H9 (cell line): ENCODE measurements around the gene ERVH48-1. TPM values are rescaled to one million over a fixed set of nuclear protein-coding genes. Genes with fewer than 3 reads are reported as not detected.

Source experiments
- DNase-seq: peaks from one replicate; pipeline ENCODE4 v3.0.0-alpha.2; 2017
- H2AFZ ChIP-seq: one replicate; pipeline ENCODE4 v1.6.1; 2013; ENCODE audit warnings: mild to moderate bottlenecking, low read length, control low read depth, moderate library complexity
- H2AK5ac ChIP-seq: 2 replicates; pipeline ENCODE4 v1.6.1; 2013; ENCODE audit warnings: low read length, control low read depth, mixed read lengths; ENCODE audit not compliant: insufficient read length
- H2BK120ac ChIP-seq: one replicate; pipeline ENCODE4 v1.6.1; 2013; ENCODE audit warnings: low read depth, mild to moderate bottlenecking, low read length, control low read depth, inconsistent platforms; ENCODE audit not compliant: poor library complexity, severe bottlenecking
- H2BK12ac ChIP-seq: 2 replicates; pipeline ENCODE4 v1.6.1; 2013; ENCODE audit warnings: low read length, control low read depth, mixed read lengths, low read depth; ENCODE audit not compliant: insufficient read length
- H2BK15ac ChIP-seq: 2 replicates; pipeline ENCODE4 v1.6.1; 2013; ENCODE audit warnings: low read depth, low read length, control low read depth
- H2BK20ac ChIP-seq: one replicate; pipeline ENCODE4 v1.6.1; 2013; ENCODE audit warnings: low read depth, mild to moderate bottlenecking, low read length, control low read depth, inconsistent platforms; ENCODE audit not compliant: poor library complexity, severe bottlenecking
- H2BK5ac ChIP-seq: 2 replicates; pipeline ENCODE4 v1.6.1; 2013; ENCODE audit warnings: low read length, control low read depth, mixed read lengths; ENCODE audit not compliant: insufficient read length
- H3K14ac ChIP-seq: 2 replicates; pipeline ENCODE4 v1.6.1; 2013; ENCODE audit warnings: low read length, control low read depth; ENCODE audit not compliant: insufficient read depth
- H3K18ac ChIP-seq: 2 replicates; pipeline ENCODE4 v1.6.1; 2013; ENCODE audit warnings: low read depth, mild to moderate bottlenecking, mixed read lengths, low read length, control low read depth; ENCODE audit not compliant: insufficient read length
- H3K23ac ChIP-seq: 2 replicates; pipeline ENCODE4 v1.6.1; 2013; ENCODE audit warnings: low read length, control low read depth, mixed read lengths, low read depth; ENCODE audit not compliant: insufficient read length
- H3K23me2 ChIP-seq: 2 replicates; pipeline ENCODE4 v1.6.1; 2013; ENCODE audit warnings: low read depth, mild to moderate bottlenecking, mixed read lengths, low read length, control low read depth; ENCODE audit not compliant: insufficient read length, poor library complexity, severe bottlenecking
- H3K27ac ChIP-seq: 2 replicates; pipeline ENCODE4 v1.5.1; 2013; ENCODE audit warnings: low read length, control low read depth, mixed read lengths, low read depth; ENCODE audit not compliant: insufficient read length
- H3K27me3 ChIP-seq: 2 replicates; pipeline ENCODE4 v1.6.1; 2013; ENCODE audit warnings: low read length, control low read depth, inconsistent platforms; ENCODE audit not compliant: insufficient read depth
- H3K4ac ChIP-seq: 2 replicates; pipeline ENCODE4 v1.6.1; 2013; ENCODE audit warnings: low read depth, mild to moderate bottlenecking, control low read depth, inconsistent platforms, low read length, moderate library complexity
- H3K4me1 ChIP-seq: 2 replicates; pipeline ENCODE4 v1.6.1; 2013; ENCODE audit warnings: low read length, control low read depth, inconsistent platforms; ENCODE audit not compliant: insufficient read depth
- H3K4me2 ChIP-seq: 2 replicates; pipeline ENCODE4 v1.6.1; 2013; ENCODE audit warnings: low read length, control low read depth, mixed read lengths; ENCODE audit not compliant: insufficient read length, insufficient read depth
- H3K56ac ChIP-seq: 2 replicates; pipeline ENCODE4 v1.6.1; 2013; ENCODE audit warnings: low read depth, mild to moderate bottlenecking, mixed read lengths, low read length, control low read depth; ENCODE audit not compliant: insufficient read length
- H3K79me1 ChIP-seq: 2 replicates; pipeline ENCODE4 v1.6.1; 2013; ENCODE audit warnings: low read depth, mild to moderate bottlenecking, moderate library complexity, low read length, control low read depth, inconsistent platforms; ENCODE audit not compliant: insufficient read depth, poor library complexity, severe bottlenecking
- H3K79me2 ChIP-seq: 2 replicates; pipeline ENCODE4 v1.6.1; 2013; ENCODE audit warnings: low read length, control low read depth, inconsistent platforms; ENCODE audit not compliant: insufficient read depth
- H3K9ac ChIP-seq: 2 replicates; pipeline ENCODE4 v1.6.1; 2013; ENCODE audit warnings: low read length, control low read depth, mixed read lengths; ENCODE audit not compliant: insufficient read length; ENCODE audit errors: extremely low read depth
- H3K9me3 ChIP-seq: one replicate; pipeline ENCODE4 v1.6.1; 2013; ENCODE audit warnings: low read depth, low read length, inconsistent platforms; ENCODE audit not compliant: control insufficient read depth
- H3T11ph ChIP-seq: one replicate; pipeline ENCODE4 v1.6.1; 2013; ENCODE audit warnings: mild to moderate bottlenecking, low read length, control low read depth, inconsistent platforms
- H4K20me1 ChIP-seq: one replicate; pipeline ENCODE4 v1.6.1; 2013; ENCODE audit not compliant: control insufficient read depth, insufficient read length, insufficient read depth
- H4K5ac ChIP-seq: 2 replicates; pipeline ENCODE4 v1.6.1; 2013; ENCODE audit warnings: low read depth, mild to moderate bottlenecking, mixed read lengths, low read length, control low read depth; ENCODE audit not compliant: insufficient read length
- H4K8ac ChIP-seq: replicated peaks from 2 replicates; pipeline ENCODE4 v1.6.1; 2013; ENCODE audit warnings: low read length, control low read depth, mixed read lengths, low read depth; ENCODE audit not compliant: insufficient read length
- H4K91ac ChIP-seq: 2 replicates; pipeline ENCODE4 v1.6.1; 2013; ENCODE audit warnings: low read depth, mild to moderate bottlenecking, moderate library complexity, mixed read lengths, low read length, control low read depth; ENCODE audit not compliant: insufficient read length
- H3K27ac Mint-ChIP-seq, 3 experiments: 2 replicates in 2 of 3; 3 replicates in 1 of 3; pipeline ENCODE4 v1.8.0; 2020 to 2021; ENCODE audit warnings: mixed read lengths in 3 of 3, mild to moderate bottlenecking in 1 of 3, moderate library complexity in 1 of 3
- H3K27me3 Mint-ChIP-seq: 2 replicates; pipeline ENCODE4 v1.8.0; 2021; ENCODE audit warnings: low read depth, mild to moderate bottlenecking, moderate library complexity, mixed read lengths
- H3K36me3 Mint-ChIP-seq, 3 experiments: 2 replicates in 2 of 3; 3 replicates in 1 of 3; pipeline ENCODE4 v1.8.0; 2020 to 2021; ENCODE audit warnings: low read depth in 3 of 3, mixed read lengths in 3 of 3; ENCODE audit not compliant: insufficient read depth in 1 of 3
- H3K4me1 Mint-ChIP-seq, 2 experiments: 2 replicates each; pipeline ENCODE4 v1.8.0; 2020; ENCODE audit warnings: mixed read lengths in 2 of 2
- H3K4me3 Mint-ChIP-seq, 2 experiments: 2 replicates in 1 of 2; 3 replicates in 1 of 2; pipeline ENCODE4 v1.8.0; 2020 to 2021; ENCODE audit warnings: mild to moderate bottlenecking in 2 of 2, mixed read lengths in 2 of 2, moderate library complexity in 1 of 2
- H3K9me3 Mint-ChIP-seq, 2 experiments: 2 replicates in 1 of 2; 3 replicates in 1 of 2; pipeline ENCODE4 v1.8.0; 2020; ENCODE audit warnings: mild to moderate bottlenecking in 2 of 2, mixed read lengths in 2 of 2, moderate library complexity in 1 of 2
- WGBS: extraction: QIAGEN DNeasy Blood & Tissue Kit; methylation state at CpG from one replicate; pipeline ENCODE4 v1.1.7; 2013; ENCODE audit warnings: missing lambda C conversion rate, low lambda C conversion rate, mixed read lengths; ENCODE audit not compliant: insufficient read length; ENCODE audit errors: extremely low coverage; 5-methylcytosine and 5-hydroxymethylcytosine counted together
- total RNA-seq: library from RNA; stranded (reverse); gene quantifications from 2 replicates; pipeline ENCODE4 v1.2.1, GENCODE V29; 2021
- TF ChIP-seq, protein P1 (sequence below): fragments of 200-600 bp; sonication (generic); conservative IDR thresholded peaks from 3 replicates; pipeline ENCODE4 v1.8.0; 2021; ENCODE audit warnings: antibody characterized with exemption, mild to moderate bottlenecking

The ERVH48-1 gene
- total RNA-seq, 1 experiment from 2014 or later: 234 TPM

DNA sequence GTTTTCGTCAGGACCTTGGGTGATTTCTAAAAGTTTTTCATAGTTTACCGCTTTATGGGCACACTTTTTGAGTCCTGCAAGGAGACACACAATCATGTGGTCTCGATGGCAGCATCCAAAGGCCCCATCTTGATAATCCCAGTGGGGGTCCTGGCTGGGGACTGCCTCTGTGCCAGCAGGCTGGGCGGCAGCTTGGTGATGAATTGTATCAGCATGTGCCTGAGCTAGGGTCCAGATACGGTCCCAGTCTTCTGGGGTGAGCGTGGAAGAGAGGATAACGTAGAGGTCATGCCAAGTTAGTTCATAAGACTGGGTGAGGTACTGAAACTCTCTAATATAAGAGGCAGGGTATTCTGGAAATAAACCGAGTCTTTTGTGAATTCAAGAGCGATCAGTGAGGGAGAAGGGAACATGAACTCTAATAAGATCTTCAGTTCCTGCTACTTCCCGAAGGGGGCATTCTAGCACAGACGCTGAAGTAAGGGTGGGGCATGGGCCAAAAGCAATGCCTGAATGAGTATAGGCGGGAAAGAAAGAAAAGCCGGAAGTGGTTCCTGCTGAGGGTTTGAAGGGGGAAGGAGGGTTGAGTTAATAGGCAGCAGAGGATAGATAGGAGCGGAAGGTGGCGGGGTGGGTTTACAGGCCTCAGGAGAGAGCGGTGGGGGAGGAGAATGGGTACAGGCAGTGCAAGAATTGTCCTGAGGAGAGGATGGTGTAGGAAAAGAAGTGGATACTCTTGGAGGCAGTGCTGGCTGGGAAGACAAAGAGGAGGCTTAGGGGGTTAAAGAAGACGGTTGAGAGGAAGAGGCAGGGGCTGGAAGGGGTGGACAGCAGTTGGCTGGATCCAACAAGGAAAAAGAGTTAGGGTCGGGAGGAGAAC is 1.6 kb downstream of the ERVH48-1 start:
- no peak overlapping the region for H2BK20ac ChIP-seq
- no peaks in the 10 kb centered on the region for H4K20me1 ChIP-seq
- H3K23ac ChIP-seq: no peak overlapping the region
- Mint-ChIP-seq H3K27me3 (peaks cover 1% of the 10 kb centered on the region; the same call in 1 of the 2 replicates), H3K27ac (peak overlapping the region; percentile 97 to 99 (median 99)), H3K9me3 (no peaks in the 10 kb centered on the region), H3K36me3 (peaks cover 4 to 7% (median 5%) of the 10 kb centered on the region in 3 experiments; a peak in 5 of 7 replicates), H3K4me1 (peaks cover 30 to 31% of the 10 kb centered on the region in 2 experiments), H3K4me3 (peak overlapping the region in 1 of 2 experiments; percentile 71; a peak in 3 of 5 replicates)
- H3K4ac ChIP-seq: no peak overlapping the region
- no peak overlapping the region for H2AK5ac ChIP-seq
- H2BK15ac ChIP-seq: no peak overlapping the region
- peak overlapping the region; percentile 94 for H3K9ac ChIP-seq
- H3K23me2 ChIP-seq: peaks cover 11% of the 10 kb centered on the region
- H3K56ac ChIP-seq: no peak overlapping the region
- no peak overlapping the region for H3T11ph ChIP-seq
- peak; percentile 93 for DNase-seq
- H3K27ac ChIP-seq: peak overlapping the region; percentile 90
- no peak overlapping the region for H2BK120ac ChIP-seq
- peak overlapping the region; percentile 87 for H3K18ac ChIP-seq
- H2AFZ ChIP-seq: no peak overlapping the region
- no peaks in the 10 kb centered on the region for H3K9me3 ChIP-seq
- H2BK12ac ChIP-seq: peak overlapping the region; percentile 27
- whole genome bisulfite sequencing: no CpG with 5 or more reads among the region's 18 CpGs
- peak overlapping the region; percentile 70 for H3K4me2 ChIP-seq
- H3K79me1 ChIP-seq: no peaks in the 10 kb centered on the region
- TF ChIP-seq, protein P1, sequence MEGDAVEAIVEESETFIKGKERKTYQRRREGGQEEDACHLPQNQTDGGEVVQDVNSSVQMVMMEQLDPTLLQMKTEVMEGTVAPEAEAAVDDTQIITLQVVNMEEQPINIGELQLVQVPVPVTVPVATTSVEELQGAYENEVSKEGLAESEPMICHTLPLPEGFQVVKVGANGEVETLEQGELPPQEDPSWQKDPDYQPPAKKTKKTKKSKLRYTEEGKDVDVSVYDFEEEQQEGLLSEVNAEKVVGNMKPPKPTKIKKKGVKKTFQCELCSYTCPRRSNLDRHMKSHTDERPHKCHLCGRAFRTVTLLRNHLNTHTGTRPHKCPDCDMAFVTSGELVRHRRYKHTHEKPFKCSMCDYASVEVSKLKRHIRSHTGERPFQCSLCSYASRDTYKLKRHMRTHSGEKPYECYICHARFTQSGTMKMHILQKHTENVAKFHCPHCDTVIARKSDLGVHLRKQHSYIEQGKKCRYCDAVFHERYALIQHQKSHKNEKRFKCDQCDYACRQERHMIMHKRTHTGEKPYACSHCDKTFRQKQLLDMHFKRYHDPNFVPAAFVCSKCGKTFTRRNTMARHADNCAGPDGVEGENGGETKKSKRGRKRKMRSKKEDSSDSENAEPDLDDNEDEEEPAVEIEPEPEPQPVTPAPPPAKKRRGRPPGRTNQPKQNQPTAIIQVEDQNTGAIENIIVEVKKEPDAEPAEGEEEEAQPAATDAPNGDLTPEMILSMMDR: peak; percentile 77
- no peak overlapping the region for H4K8ac ChIP-seq
- H3K4me1 ChIP-seq: no peaks in the 10 kb centered on the region; the same call in 1 of the 2 replicates
- no peaks in the 10 kb centered on the region for H3K27me3 ChIP-seq
- H4K5ac ChIP-seq: no peak overlapping the region
- no peaks in the 10 kb centered on the region; the same call in 1 of the 2 replicates for H3K79me2 ChIP-seq
- H2BK5ac ChIP-seq: no peak overlapping the region
- no peak overlapping the region; the same call in 1 of the 2 replicates for H3K14ac ChIP-seq
- no peak overlapping the region for H4K91ac ChIP-seq
